SKM-1 treated with dmso at 0.1 percent for 144 hours (cell line): Measurements from ENCODE around the gene SRF.
"Not testable (repeated sequence)": the region's sequence is repeated elsewhere in the genome, so short reads cannot be mapped to it uniquely, and the experiment has no call there.

Experiments
- DNase-seq: peaks from one replicate; lab custom pipeline; 2025; ENCODE audit not compliant: unreplicated experiment; lab: John Stamatoyannopoulos, UW

Gene SRF

DNA sequence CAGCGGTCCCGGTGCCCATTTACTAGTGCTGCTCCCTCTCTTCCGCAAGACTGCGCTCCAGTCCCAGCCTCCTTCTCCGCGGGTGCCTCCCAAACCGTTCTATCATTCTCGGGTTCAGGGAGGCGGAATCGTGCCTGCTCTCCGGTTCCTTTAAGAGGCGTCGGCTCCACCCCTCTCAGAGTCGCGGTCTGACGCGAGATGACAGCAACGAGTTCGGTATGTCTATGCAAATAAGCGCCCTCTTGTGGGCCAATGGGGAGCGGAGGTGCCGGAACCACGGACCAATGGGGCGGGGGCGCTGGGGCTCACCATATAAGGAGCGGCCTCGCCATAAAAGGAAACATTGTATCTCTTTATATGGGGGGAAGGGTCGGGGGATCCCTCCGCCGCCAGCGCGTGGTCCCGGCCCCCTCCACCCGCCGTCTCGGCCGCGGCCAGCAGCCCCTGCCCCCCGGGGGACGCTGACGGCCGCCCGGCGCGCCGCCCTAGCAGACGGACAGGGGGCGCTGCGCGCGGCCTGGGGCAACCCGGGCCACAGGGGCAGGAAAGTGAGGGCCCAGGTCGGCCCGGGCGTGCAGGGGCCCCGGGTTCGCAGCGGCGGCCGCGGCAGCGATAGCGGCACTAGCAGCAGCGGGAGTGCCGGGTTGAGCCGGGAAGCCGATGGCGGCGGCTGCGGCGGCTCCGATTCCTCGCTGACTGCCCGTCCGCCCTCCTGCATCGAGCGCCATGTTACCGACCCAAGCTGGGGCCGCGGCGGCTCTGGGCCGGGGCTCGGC is at the start of gene SRF:
Gene SRF (plus strand): TSS at position 339 of the 776 bp plus-strand sequence. CDS start 388 bp downstream, at position 727.
- DNase-seq: peak; percentile 99

DNA sequence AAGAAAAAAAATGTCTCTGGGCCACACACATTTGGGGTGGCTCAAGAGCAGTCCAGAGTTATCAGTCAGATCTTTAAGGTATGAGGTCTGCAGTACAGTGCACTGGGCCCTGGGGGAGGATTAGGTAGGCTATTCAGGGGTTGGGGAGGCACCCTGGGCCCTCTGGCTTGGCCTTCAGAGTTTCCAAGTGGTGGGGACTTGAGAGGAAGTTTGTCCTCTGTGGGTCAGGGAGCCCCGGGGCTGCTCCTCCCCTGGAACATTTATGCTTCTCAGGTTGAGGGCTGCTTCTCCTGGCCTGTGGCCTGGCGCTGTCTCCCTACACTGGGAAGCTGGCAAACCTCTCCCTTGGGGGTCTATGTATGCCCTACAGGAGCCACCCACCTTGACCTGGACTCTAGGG is 48.9 kb upstream of the SRF start:
- DNase-seq: no peak

DNA sequence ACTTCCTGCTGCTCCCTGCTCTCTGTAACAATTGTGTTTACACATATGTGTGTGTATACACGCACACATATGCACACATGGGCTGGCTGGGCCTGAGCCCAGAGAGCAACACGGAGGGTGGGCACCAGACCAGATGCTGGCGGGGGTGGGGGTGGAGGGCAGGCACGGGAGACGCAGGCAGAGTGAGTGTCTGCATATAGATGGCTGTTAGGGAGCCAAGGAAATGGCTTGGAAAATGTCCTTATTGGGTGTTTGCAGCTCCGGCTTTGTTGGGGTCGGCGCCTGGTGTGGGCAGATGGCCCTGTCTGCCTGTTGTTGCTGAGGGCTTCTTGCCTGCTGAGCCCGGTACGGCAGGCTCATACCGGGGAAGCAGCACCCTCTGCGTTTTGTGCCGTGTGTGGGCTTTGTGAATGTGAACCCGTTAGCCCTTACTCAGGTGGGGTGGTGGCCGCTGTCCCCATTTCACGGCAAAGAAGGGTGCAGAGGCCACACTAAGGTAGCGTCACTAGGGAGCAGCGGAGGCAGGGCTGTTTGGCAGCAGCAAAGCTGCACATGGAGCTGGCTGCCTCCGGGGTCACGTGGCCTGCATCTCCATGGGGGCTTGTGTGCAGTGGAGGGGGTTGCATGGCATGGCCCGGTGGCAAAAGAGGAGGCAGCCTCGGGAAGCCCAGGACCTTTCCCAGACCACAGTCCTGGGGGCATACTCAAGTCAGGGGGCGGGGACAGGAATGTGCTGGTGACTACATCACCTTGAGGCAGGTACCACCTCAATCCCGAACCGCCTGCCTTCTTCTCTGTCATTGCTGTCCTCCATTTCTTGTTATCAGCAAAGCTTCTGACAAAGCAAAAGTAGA is 47.4 kb upstream of the SRF start:
- no peak for DNase-seq

GRCh38 chr6:43124481-43124880 is 46.6 kb upstream of the SRF start:
- no peak for DNase-seq

- DNase-seq: no peak
Measured at GRCh38 chr6:43125119-43125518, 46.0 kb upstream of the SRF start.

GRCh38 chr6:43125555-43125954 is 45.5 kb upstream of the SRF start:
- DNase-seq: no peak

- no peak for DNase-seq
Measured at GRCh38 chr6:43127180-43127579, 43.9 kb upstream of the SRF start.

DNA sequence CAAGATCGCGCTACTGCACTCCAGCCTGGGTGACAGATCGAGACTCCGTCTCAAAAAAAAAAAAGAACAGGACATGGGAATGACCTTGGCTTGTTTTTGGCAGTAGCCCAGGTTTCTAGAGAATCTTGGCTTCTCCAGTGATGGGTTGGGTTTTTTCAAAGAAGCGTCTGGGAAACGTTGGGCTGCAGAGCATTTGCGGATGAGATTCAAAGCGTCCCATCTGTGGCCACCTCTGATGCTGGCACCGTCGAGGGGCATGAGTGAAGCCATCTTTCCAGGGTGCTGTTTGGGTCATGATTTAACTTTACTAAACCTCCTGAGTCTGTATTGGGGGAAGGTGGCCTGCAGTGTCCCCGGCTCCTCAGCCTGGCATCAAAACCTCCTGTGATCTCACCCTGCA is 43.2 kb upstream of the SRF start:
- DNase-seq: no peak

DNA sequence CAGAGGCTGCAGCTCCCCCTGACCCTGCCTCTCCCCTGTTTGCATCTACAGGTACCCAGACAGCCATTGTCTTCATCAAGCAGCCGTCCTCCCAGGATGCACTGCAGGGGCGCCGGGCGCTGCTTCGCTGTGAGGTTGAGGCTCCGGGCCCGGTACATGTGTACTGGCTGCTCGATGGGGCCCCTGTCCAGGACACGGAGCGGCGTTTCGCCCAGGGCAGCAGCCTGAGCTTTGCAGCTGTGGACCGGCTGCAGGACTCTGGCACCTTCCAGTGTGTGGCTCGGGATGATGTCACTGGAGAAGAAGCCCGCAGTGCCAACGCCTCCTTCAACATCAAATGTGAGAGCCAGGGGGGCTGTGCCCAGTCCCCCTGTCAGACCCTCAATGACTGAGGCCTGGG is 42.1 kb upstream of the SRF start:
- no peak for DNase-seq

DNA sequence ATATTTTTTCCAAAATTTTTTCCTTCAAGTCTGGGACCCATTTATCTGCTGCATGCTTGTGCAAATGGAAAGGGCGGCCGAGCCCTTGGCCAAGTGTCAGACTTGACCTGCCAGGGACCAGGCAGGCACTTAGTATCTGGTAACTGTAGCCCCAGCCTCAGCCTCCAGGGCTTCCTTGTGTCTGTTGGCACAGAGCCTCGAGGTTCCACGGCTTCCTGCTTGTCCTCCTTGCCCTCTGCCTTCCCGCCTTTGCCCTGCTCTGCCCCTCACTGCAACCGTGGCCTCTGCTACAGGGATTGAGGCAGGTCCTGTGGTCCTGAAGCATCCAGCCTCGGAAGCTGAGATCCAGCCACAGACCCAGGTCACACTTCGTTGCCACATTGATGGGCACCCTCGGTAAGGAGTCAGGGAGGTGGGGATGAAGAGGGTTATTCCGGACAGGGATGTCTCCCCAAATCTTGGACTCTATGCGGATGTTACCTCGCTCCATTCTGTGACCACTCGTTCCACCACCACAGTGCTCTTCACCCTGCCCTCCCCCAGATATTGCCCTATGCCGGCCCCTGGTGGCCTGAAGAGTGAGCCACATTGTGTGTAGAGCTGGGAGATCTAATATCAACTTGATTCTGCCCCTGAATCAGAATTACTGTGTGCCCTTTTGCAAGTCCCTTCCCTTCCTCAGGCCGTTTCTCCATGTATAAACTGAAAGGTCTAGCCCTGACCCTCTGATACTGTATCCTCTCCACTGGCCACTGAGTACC is 41.5 kb upstream of the SRF start:
- DNase-seq: no peak

GRCh38 chr6:43130429-43130828 is 40.6 kb upstream of the SRF start:
- no peak for DNase-seq

GRCh38 chr6:43131379-43131778 is 39.7 kb upstream of the SRF start:
- not testable (repeated sequence) for DNase-seq

- no peak for DNase-seq
Measured at GRCh38 chr6:43138267-43138666, 32.8 kb upstream of the SRF start.

DNA sequence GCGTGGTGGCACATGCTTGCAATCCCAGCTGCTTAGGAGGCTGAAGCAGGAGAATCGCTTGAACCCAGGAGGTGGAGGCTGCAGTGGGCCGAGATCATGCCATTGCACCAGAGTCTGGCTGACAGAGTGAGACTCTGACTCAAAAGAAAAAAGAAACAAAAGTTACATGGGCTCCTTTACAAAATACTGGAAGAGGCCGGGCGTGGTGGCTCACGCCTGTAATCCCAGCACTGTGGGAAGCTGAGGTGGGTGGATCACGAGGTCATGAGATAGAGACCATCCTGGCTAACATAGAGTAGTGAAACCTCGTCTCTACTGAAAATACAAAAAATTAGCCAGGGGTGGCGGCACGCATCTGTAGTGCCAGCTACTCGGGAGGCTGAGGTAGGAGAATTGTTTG is 31.1 kb upstream of the SRF start:
- DNase-seq: not testable (repeated sequence)

- no peak for DNase-seq
Measured at GRCh38 chr6:43141644-43142043, 29.4 kb upstream of the SRF start.

- no peak for DNase-seq
Measured at GRCh38 chr6:43142101-43142500, 29.0 kb upstream of the SRF start.

- DNase-seq: peak; percentile 55
Measured at GRCh38 chr6:43143235-43144128, 27.6 kb upstream of the SRF start.

DNA sequence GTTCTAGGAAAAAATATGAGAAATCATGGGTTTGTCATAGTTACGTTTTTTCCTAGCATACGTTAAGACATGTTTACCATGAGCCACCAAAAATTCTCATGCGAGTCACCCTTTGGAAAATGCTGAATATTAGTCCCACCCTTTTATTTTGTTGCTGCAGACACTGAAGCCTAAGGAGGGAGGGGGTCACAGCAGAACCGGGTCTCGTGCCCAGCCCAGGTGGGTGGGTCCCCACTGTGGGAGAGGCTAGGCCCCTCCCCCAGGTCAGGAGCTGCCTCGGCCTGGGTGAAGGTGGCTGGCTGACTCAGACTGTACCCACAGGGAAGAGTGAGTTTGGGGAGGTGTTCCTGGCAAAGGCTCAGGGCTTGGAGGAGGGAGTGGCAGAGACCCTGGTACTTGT is 26.2 kb upstream of the SRF start:
- DNase-seq: no peak

DNA sequence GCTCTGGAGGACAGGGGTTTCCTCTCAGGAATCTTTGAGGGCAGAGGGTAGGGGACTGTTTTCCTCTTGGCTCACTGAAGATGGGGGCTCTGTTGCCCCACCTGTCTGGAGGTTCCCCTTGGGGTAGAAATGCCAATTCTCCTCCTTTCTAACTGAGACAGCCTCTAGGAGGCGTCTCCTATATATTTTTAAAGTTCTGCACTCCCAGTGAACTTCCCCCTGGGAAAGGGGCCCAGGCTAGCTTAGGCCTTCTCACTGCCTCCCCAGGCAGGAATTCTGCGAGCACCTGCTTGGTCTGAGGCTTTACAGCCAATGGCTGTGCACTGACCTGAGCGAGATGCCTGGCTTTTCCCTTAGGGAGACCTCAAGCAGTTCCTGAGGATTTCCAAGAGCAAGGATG is 24.8 kb upstream of the SRF start:
- DNase-seq: no peak
